Right ventricle myocardium superior (tissue), 1 donor: ENCODE data around the gene CBR4. TPM values are rescaled to one million over a fixed set of nuclear protein-coding genes. Genes with fewer than 3 reads are reported as not detected.

Source experiments
- ATAC-seq: fragments of 200-7000 bp; cut with Tn5 transposase; one replicate; pipeline ENCODE4 v1.9.1; 2020; ENCODE audit warnings: mild to moderate bottlenecking; ENCODE audit not compliant: poor library complexity
- DNase-seq: peaks from one replicate; pipeline ENCODE4 v3.0.0-alpha.2; 2020
- intact Hi-C: fragments of 100-400 bp; cut with DNase I; formaldehyde crosslinking; loops from one replicate; pipeline ENCODE4 v1.11.2; 2022
- total RNA-seq: library from RNA; stranded (reverse); fragmentation: NEBNext Ultra II Directional; extraction: Animal tissue kit (Norgen Biotek cat#: 25700); gene quantifications from one replicate; pipeline ENCODE4 v1.2.1, GENCODE V29; 2021
- donor health status: DM: no; HTN: yes; CAD: no; lungs with severe emphysema.

The CBR4 gene
- total RNA-seq, 1 donor from 2014 or later = 23.5 TPM

DNA sequence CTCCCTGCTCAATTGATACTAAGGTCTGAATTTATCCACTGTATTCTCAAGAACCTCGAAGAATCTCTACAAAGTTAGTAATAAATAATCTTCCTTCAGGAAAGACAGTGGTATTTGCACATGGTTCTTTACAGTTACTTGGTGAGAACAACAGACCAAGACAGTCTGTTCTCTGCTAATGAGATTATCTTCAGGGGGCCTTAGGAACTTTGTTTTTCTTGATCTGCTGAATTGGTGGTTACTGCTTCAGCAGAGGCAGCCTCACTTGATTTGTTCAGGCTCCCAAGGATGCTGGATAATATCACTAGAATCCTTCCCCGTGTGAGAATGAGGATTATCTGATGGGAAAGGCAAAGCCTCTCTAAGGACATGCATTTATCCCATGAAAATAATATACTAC is 64.8 kb downstream of the CBR4 start:
- DNase-seq (no peak), ATAC-seq (no peak)
- intact Hi-C loops = no loop called here

DNA sequence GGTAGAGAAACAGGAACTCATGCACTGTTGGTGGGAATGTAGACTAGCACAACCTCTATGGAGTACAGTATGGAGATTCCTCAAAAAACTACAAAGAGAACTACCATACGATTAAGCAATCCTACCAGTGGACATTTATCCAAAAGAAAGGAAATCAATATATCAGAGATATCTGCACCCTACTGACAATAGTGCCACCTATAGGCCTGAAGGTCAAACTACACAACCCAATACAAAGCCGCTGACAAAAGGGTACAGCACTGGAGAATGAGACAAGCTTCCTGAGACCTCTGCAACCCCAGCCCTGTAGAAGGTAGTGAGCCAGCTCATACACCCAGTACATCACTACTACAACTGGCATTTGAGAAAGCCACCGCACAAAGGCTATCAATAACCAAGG is 67.1 kb downstream of the CBR4 start:
- DNase-seq (no peak), ATAC-seq (no peak)
- intact Hi-C loops = no loop called here
